PC-9 (cell line): ENCODE measurements around the gene LGALS9B.
"Not testable (repeated sequence)": the region's sequence is repeated elsewhere in the genome, so short reads cannot be mapped to it uniquely, and the experiment has no call there.

Experiments
- CTCF ChIP-seq: fragments of 200-600 bp; sonication (generic); conservative IDR thresholded peaks from 2 replicates; pipeline ENCODE4 v1.6.1; 2017; ENCODE audit warnings: mixed run types, antibody characterized with exemption, mild to moderate bottlenecking, moderate library complexity
- EZH2 ChIP-seq: fragments of 200-600 bp; sonication (generic); IDR thresholded peaks from 2 replicates; pipeline ENCODE4 v1.8.0; 2017; ENCODE audit warnings: antibody characterized with exemption, low read depth

- not testable (repeated sequence) for TF ChIP-seq CTCF, EZH2
Observed at GRCh38 chr17:20469946-20470345, 2.6 kb upstream of the LGALS9B start.
